ENCODE measurements around the gene KTI12.
"Not testable (repeated sequence)": the region's sequence is repeated elsewhere in the genome, so short reads cannot be mapped to it uniquely, and the experiment has no call there.

The KTI12 gene

DNA sequence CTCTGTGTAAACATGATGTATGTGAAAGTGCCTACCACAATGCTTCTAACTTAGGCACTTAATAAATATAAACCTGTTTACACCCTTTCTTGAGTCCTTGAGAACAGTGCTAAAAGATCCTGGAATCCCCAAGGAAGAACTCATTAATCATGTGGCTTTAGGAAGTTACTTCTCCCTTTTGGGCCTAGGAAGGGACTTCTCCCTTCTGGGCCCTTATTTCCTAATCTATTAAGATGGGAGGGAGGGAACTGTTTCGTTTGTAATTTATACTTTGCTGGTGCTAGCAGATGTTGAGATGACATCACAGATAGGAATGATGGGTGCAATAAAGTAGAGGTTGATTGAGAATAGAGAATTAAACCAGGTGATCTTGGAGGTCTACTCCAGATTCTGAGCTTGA lies 23.6 kb upstream of the KTI12 start:
- Histone ChIP-seq H3K4me3 (ENCODE audit: low read depth, low read length) (peak overlapping the region; percentile 95), H3K9me3 (ENCODE audit: control insufficient read depth, insufficient read depth, low read depth, low read length) (no peaks in the 10 kb centered on the region), H3K27me3 (ENCODE audit: control insufficient read depth, insufficient read depth, low read length) (no peaks in the 10 kb centered on the region), H3K27ac (ENCODE audit: low read depth, low read length) (peak overlapping the region; percentile 14), H3K4me1 (ENCODE audit: control insufficient read depth, insufficient read depth, low read length) (peaks cover 14% of the 10 kb centered on the region; the same call in 1 of the 2 replicates), H3K9ac (ENCODE audit: low read length) (peak overlapping the region; percentile 89), H3K36me3 (ENCODE audit: control insufficient read depth, insufficient read depth, low read length) (peaks cover 27% of the 10 kb centered on the region)

DNA sequence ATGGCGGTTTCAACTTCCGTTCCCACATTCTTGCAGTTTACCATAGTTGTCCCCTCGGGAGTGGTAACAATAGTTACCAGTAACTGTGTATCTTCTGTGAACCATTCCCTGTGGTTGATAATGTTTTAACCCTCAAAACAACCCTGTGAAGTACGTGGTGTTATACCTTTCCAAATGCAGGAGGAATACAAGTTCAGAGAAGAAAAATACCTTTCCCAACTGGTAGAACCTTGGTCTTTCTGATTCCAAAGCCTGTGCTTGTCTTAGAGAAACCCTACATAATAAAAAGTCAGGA lies 23.3 kb upstream of the KTI12 start:
- Histone ChIP-seq H3K9me3 (ENCODE audit: control insufficient read depth, insufficient read depth, low read depth, low read length) (no peaks in the 10 kb centered on the region), H3K27ac (ENCODE audit: low read depth, low read length) (peak overlapping the region; percentile 84; the same call in 1 of the 2 replicates), H3K9ac (ENCODE audit: low read length) (peak overlapping the region; percentile 89), H3K4me1 (ENCODE audit: control insufficient read depth, insufficient read depth, low read length) (peaks cover 14% of the 10 kb centered on the region; the same call in 1 of the 2 replicates), H3K4me3 (ENCODE audit: low read depth, low read length) (peak overlapping the region; percentile 95), H3K27me3 (ENCODE audit: control insufficient read depth, insufficient read depth, low read length) (no peaks in the 10 kb centered on the region), H3K36me3 (ENCODE audit: control insufficient read depth, insufficient read depth, low read length) (peaks cover 30% of the 10 kb centered on the region)

DNA sequence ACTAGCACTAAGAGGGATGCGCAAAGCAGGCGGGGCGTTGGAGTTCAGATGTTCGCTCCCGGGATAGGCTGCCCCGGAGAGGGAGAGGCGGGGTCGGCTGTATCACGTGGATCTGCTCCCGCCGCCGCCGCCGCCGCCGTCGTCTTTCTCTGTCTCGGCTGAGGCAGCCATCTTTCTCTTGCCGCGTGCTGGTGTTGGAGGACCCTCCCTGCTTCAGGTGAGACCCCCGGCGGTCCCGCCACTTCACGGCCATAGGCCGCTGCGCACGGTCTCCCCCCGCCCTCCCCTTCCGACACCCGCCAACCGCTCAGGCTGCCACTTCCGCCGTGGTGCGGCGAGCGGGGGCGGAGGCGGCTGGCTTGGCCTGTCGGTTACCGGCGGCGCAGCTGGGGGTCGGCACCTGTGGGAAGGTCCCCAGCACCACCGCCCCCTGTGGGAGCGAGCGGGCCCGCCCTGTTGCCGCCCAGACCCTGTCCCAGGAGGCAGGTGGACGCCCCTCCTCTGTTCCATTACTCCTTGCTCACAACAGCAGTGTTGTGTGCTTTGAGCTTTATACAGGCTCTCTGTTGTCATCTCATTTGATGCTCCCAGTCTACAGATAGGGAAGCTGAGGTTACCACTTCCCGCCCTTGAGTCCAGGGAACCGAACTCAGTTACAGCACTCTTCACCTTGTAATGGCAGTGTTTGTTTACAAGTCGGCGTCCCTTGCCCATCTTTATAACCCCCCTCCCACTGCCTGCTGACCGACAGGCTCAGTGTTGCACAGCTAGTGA lies 22.7 kb upstream of the KTI12 start, which contains the start of gene BTF3L4:
BTF3L4 (plus strand) TSS at position 133 of the 774 bp plus-strand sequence. CDS start 3,553 bp downstream, outside the sequence.
- H3K4me3 ChIP-seq (ENCODE audit: low read depth, low read length), result peak within 1 kb of the TSS; percentile 95
- peaks cover 14% of the 10 kb centered on the region; the same call in 1 of the 2 replicates for H3K4me1 ChIP-seq (ENCODE audit: control insufficient read depth, insufficient read depth, low read length)
- H3K27ac ChIP-seq (ENCODE audit: low read depth, low read length), result peak within 1 kb of the TSS; percentile 84
- no peaks in the 10 kb centered on the region for H3K9me3 ChIP-seq (ENCODE audit: control insufficient read depth, insufficient read depth, low read depth, low read length)
- no peaks in the 10 kb centered on the region for H3K27me3 ChIP-seq (ENCODE audit: control insufficient read depth, insufficient read depth, low read length)
- peak within 1 kb of the TSS; percentile 89 for H3K9ac ChIP-seq (ENCODE audit: low read length)
- H3K36me3 ChIP-seq (ENCODE audit: control insufficient read depth, insufficient read depth, low read length), result peaks cover 31% of the 10 kb centered on the region

- no peaks in the 10 kb centered on the region for H3K9me3 ChIP-seq (ENCODE audit: control insufficient read depth, insufficient read depth, low read depth, low read length)
- peaks cover 30% of the 10 kb centered on the region for H3K36me3 ChIP-seq (ENCODE audit: control insufficient read depth, insufficient read depth, low read length)
- peaks cover 14% of the 10 kb centered on the region; the same call in 1 of the 2 replicates for H3K4me1 ChIP-seq (ENCODE audit: control insufficient read depth, insufficient read depth, low read length)
- H3K27ac ChIP-seq (ENCODE audit: low read depth, low read length), result peak overlapping the region; percentile 84
- peak overlapping the region; percentile 95 for H3K4me3 ChIP-seq (ENCODE audit: low read depth, low read length)
- no peaks in the 10 kb centered on the region for H3K27me3 ChIP-seq (ENCODE audit: control insufficient read depth, insufficient read depth, low read length)
- H3K9ac ChIP-seq (ENCODE audit: low read length), result peak overlapping the region; percentile 89
These were observed 22.2 kb upstream of the KTI12 start for GRCh38 chr1:52055866-52056162.

- Histone ChIP-seq H3K4me3 (ENCODE audit: low read depth, low read length) (peak within 1 kb of the TSS; percentile 95), H3K27ac (ENCODE audit: low read depth, low read length) (peak within 1 kb of the TSS; percentile 84), H3K27me3 (ENCODE audit: control insufficient read depth, insufficient read depth, low read length) (no peaks in the 10 kb centered on the region), H3K9me3 (ENCODE audit: control insufficient read depth, insufficient read depth, low read depth, low read length) (no peaks in the 10 kb centered on the region), H3K9ac (ENCODE audit: low read length) (peak within 1 kb of the TSS; percentile 89), H3K4me1 (ENCODE audit: control insufficient read depth, insufficient read depth, low read length) (peaks cover 14% of the 10 kb centered on the region; the same call in 1 of the 2 replicates), H3K36me3 (ENCODE audit: control insufficient read depth, insufficient read depth, low read length) (peaks cover 29% of the 10 kb centered on the region)
These were observed 21.7 kb upstream of the KTI12 start, which contains the start of gene TXNDC12 for GRCh38 chr1:52055066-52055865. Gene TXNDC12 (minus strand): TSS chr1:52055191. CDS start chr1:52055096, 95 bp downstream.

- no peaks in the 10 kb centered on the region for H3K27me3 ChIP-seq (ENCODE audit: control insufficient read depth, insufficient read depth, low read length)
- no peaks in the 10 kb centered on the region for H3K9me3 ChIP-seq (ENCODE audit: control insufficient read depth, insufficient read depth, low read depth, low read length)
- H3K4me3 ChIP-seq (ENCODE audit: low read depth, low read length), result peak overlapping the region; percentile 95
- H3K4me1 ChIP-seq (ENCODE audit: control insufficient read depth, insufficient read depth, low read length), result peaks cover 14% of the 10 kb centered on the region; the same call in 1 of the 2 replicates
- peaks cover 22% of the 10 kb centered on the region for H3K36me3 ChIP-seq (ENCODE audit: control insufficient read depth, insufficient read depth, low read length)
- peak overlapping the region; percentile 84; the same call in 1 of the 2 replicates for H3K27ac ChIP-seq (ENCODE audit: low read depth, low read length)
- H3K9ac ChIP-seq (ENCODE audit: low read length), result peak overlapping the region; percentile 89
These were observed 21.0 kb upstream of the KTI12 start for GRCh38 chr1:52054496-52055065.

DNA sequence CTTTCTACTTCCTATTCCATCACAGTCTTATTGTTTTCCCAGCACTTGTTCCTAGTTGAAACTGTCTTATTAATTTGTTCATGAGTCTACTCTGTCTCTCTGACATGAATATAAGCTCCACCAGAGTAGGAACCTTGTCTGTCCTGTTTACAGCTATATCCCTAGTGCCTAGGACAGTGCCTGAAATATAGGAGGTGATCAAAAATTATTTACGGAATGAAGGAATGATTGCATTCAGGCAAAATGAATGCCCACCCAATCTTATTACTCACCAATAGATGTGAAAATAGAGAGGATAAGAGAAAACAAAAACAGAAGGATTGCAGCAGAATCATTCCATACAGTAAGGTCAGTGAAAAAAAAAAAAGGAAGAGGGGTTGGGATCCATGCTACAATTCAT lies 20.3 kb upstream of the KTI12 start:
- Histone ChIP-seq H3K36me3 (ENCODE audit: control insufficient read depth, insufficient read depth, low read length) (peaks cover 20% of the 10 kb centered on the region), H3K4me1 (ENCODE audit: control insufficient read depth, insufficient read depth, low read length) (peaks cover 14% of the 10 kb centered on the region; the same call in 1 of the 2 replicates), H3K4me3 (ENCODE audit: low read depth, low read length) (peak overlapping the region; percentile 95), H3K9me3 (ENCODE audit: control insufficient read depth, insufficient read depth, low read depth, low read length) (no peaks in the 10 kb centered on the region), H3K27me3 (ENCODE audit: control insufficient read depth, insufficient read depth, low read length) (no peaks in the 10 kb centered on the region), H3K9ac (ENCODE audit: low read length) (peak overlapping the region; percentile 89), H3K27ac (ENCODE audit: low read depth, low read length) (no peak overlapping the region)

DNA sequence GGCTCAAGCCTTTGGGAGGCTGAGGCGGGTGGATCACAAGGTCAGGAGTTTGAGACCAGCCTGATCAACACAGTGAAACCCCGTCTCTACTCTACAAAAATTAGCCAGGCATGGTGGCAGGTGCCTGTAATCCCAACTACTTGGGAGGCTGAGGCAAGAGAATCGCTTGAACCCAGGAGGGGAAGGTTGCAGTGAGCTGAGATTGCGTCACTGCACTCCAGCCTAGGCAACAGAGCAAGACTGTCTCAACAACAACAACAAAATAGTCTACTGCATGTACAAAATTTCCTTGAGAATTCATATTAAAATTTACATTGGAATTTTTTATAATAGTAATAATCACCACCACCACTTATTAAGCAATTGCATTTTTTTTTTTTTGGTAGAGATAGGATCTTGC lies 15.7 kb upstream of the KTI12 start:
- not testable (repeated sequence) for H3K9ac ChIP-seq (ENCODE audit: low read length); H3K4me1 ChIP-seq (ENCODE audit: control insufficient read depth, insufficient read depth, low read length); H3K27ac ChIP-seq (ENCODE audit: low read depth, low read length); H3K9me3 ChIP-seq (ENCODE audit: control insufficient read depth, insufficient read depth, low read depth, low read length); H3K4me3 ChIP-seq (ENCODE audit: low read depth, low read length); H3K27me3 ChIP-seq (ENCODE audit: control insufficient read depth, insufficient read depth, low read length)
- peaks cover 24% of the 10 kb centered on the region for H3K36me3 ChIP-seq (ENCODE audit: control insufficient read depth, insufficient read depth, low read length)

DNA sequence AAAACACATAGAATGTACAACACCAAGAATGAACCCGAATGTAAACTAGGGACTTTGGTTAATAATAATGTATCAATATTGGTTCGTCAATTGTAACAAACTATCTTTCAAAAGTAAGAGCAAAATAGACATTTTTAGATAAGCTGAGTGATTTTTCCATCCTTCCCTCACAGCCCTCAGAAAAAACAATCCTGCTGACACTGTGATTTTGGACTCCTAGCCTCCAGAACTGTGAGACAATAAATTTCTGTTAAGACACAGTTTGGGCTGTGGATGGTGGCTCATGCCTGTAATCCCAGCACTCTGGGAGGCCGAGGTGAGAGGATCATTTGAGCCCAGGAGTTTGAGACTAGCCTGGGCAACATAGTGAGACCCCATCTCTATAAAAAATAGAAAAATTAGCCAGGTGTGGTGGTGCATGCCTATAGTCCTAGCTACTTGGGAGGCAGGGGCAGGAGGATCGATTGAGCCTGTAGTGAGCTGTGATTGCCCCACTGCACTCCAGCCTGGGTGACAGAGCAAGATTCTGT lies 12.1 kb upstream of the KTI12 start:
- H3K4me1 ChIP-seq (ENCODE audit: control insufficient read depth, insufficient read depth, low read length); H3K27ac ChIP-seq (ENCODE audit: low read depth, low read length); H3K9me3 ChIP-seq (ENCODE audit: control insufficient read depth, insufficient read depth, low read depth, low read length); H3K27me3 ChIP-seq (ENCODE audit: control insufficient read depth, insufficient read depth, low read length); H3K9ac ChIP-seq (ENCODE audit: low read length); H3K4me3 ChIP-seq (ENCODE audit: low read depth, low read length): not testable (repeated sequence)
- peaks cover 17% of the 10 kb centered on the region for H3K36me3 ChIP-seq (ENCODE audit: control insufficient read depth, insufficient read depth, low read length)

DNA sequence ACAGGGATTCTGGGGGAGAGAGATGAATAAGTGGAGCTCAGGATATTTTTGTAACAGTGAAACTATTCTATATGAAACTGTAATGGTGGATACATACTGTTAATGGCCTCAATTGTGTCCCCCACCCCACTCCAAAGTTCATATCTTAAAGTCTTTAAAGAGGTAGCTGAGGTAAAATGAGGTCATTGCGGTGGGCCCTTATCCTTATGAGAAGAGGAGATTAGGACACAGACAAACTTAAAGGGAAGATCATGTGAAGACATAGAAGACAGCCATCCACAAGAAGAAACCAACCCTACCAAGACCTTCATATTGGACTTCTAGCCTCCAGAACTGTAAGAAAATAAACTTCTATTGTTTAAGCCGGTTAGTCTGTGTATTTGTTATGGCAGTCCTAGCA lies 11.6 kb upstream of the KTI12 start:
- Histone ChIP-seq H3K9ac (ENCODE audit: low read length) (no peak overlapping the region), H3K36me3 (ENCODE audit: control insufficient read depth, insufficient read depth, low read length) (peaks cover 19% of the 10 kb centered on the region), H3K27me3 (ENCODE audit: control insufficient read depth, insufficient read depth, low read length) (no peaks in the 10 kb centered on the region), H3K27ac (ENCODE audit: low read depth, low read length) (no peak overlapping the region), H3K4me3 (ENCODE audit: low read depth, low read length) (no peak overlapping the region), H3K9me3 (ENCODE audit: control insufficient read depth, insufficient read depth, low read depth, low read length) (no peaks in the 10 kb centered on the region), H3K4me1 (ENCODE audit: control insufficient read depth, insufficient read depth, low read length) (no peaks in the 10 kb centered on the region)

Measured in HUES6 (cell line).